Measurements from ENCODE around the gene CBLN3. TPM values are rescaled to one million over a fixed set of nuclear protein-coding genes. Genes with fewer than 3 reads are reported as not detected.

Gene CBLN3
- total and polyA plus RNA-seq, 2 of the 4 experiments (the other 2 are of a cell fraction) = 0.72 to 4.5 TPM

DNA sequence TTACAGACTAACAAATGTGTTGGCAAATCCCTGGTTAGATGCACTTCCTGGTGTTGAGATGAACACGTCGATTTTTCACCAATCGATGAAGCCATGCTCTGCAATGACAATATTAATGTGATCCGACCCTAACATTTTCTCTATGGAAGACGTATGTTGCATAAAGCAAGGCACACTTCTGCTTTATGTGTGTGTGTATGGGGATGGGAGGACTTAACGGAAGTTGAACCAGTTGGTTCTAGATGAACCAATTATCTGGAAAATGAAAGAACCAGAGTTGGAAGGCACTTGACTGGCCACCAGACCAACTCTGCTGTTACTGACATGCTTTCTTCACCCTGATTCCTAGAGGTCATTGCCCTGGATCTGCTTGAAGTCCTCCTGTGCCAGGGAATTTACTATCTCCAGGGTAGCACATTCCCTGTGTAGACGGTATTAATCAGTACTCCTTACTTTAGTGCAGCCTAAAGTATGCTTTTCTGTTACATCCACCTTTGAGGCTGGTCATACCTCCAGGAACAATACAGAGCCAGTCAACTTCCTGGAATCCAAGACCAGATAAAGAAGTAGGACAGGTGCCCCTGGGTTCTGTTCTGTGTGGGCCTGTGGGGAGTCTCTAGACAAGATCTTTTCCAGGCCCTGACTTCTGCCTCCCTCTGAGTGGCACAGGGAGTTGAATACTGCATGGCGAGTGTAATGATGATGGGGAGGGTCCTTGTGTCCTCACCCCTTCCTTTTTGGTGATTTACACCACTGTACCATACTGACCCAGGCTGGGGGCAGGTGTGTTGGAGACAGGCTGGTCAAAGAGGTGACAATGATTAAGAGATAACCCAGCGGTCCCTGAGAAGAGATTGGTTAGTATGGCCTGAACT is 9.0 kb upstream of the CBLN3 start:
- POLR2A ChIA-PET (ENCODE audit: unreplicated experiment) = no interaction called here
- Histone ChIP-seq H2AK9ac (replicated peaks; ENCODE audit: low read depth, low read length, poor library complexity) (no peak overlapping the region), H3K14ac (replicated peaks; ENCODE audit: low read depth, low read length) (no peak overlapping the region), H2AFZ (replicated peaks; ENCODE audit: low read length, poor library complexity) (no peak overlapping the region), H2AK5ac (ENCODE audit: low read depth, low read length) (no peak overlapping the region), H2BK20ac (ENCODE audit: low read depth, low read length) (no peak overlapping the region), H2BK120ac (ENCODE audit: low read depth, low read length) (no peak overlapping the region), H3K9ac (ENCODE audit: low read depth, low read length) (no peak overlapping the region), H3K4me1 (ENCODE audit: control insufficient read depth, insufficient read depth, low read length) (peaks cover 2% of the 10 kb centered on the region), H2BK5ac (ENCODE audit: low read depth, low read length, poor library complexity, severe bottlenecking) (no peak overlapping the region), H3K36me3 (ENCODE audit: control insufficient read depth, insufficient read depth, low read length) (peaks cover 49% of the 10 kb centered on the region), H3K56ac (ENCODE audit: extremely low read depth, insufficient read depth, low read length) (no peak overlapping the region), H4K5ac (ENCODE audit: low read depth, low read length) (no peak overlapping the region), H4K20me1 (ENCODE audit: insufficient read depth, low read length) (peaks cover 16% of the 10 kb centered on the region), H3K27me3 (ENCODE audit: control insufficient read depth, insufficient read depth, low read length) (no peaks in the 10 kb centered on the region), H3K4me3 (ENCODE audit: insufficient read depth, low read depth, low read length) (no peak overlapping the region), H3K18ac (ENCODE audit: low read depth, low read length) (no peak overlapping the region), H3K27ac (ENCODE audit: insufficient read depth, low read length) (no peak overlapping the region), H3K23ac (ENCODE audit: low read depth, low read length) (no peak overlapping the region), H3K9me1 (ENCODE audit: insufficient read depth, low read length) (no peaks in the 10 kb centered on the region), H3K9me3 (ENCODE audit: control insufficient read depth, insufficient read depth, low read length) (no peaks in the 10 kb centered on the region), H3K4ac (ENCODE audit: low read depth, low read length) (no peak overlapping the region), H3K4me2 (ENCODE audit: low read depth, low read length) (no peak overlapping the region), H2BK15ac (ENCODE audit: low read depth, low read length) (no peak overlapping the region), H3K79me1 (ENCODE audit: low read depth in 1 of 2, low read length in 2 of 2) (peaks cover 19 to 43% of the 10 kb centered on the region in 2 experiments), H4K91ac (ENCODE audit: insufficient read depth, low read depth, low read length) (no peak overlapping the region), H4K8ac (ENCODE audit: low read depth in 2 of 2, low read length in 2 of 2) (no peak overlapping the region)
- in situ Hi-C loops (cut with MboI; ENCODE audit: low sequenced_read_pairs) (loop anchor here (5.0 to 25.0 kb wide), 5 partner anchors 74 to 1126 kb away; partner anchors contain the start of genes BCL2L2, FITM1, GMPR2 and NEDD8), dilution Hi-C loops (cut with HindIII; ENCODE audit: low sequenced_read_pairs, unreplicated experiment) (no loop called here), intact Hi-C loops (cut with micrococcal nuclease) (loop anchor here (10.0 kb wide), 1 partner anchor 224 kb away; the partner anchor contains the start of genes CHMP4A and MDP1)
- CTCF ChIA-PET = interaction anchor here (3.4 kb wide), 1 partner anchor 105 kb away, joined by 28 read pairs; no protein-coding TSS in a partner anchor
- no peak for ATAC-seq (ENCODE audit: low read depth)
- no peak for TF ChIP-seq POLR2A (IDR thresholded peaks at IDR 0.05; ENCODE audit: low read depth, low read length)
- no peak for TF ChIP-seq BHLHE40 (IDR thresholded peaks at IDR 0.05; ENCODE audit: low read depth, low read length)
- TF ChIP-seq NFE2L2 (IDR thresholded peaks at IDR 0.05; ENCODE audit: low read depth, low read length) = no peak
- TF ChIP-seq, protein P1, sequence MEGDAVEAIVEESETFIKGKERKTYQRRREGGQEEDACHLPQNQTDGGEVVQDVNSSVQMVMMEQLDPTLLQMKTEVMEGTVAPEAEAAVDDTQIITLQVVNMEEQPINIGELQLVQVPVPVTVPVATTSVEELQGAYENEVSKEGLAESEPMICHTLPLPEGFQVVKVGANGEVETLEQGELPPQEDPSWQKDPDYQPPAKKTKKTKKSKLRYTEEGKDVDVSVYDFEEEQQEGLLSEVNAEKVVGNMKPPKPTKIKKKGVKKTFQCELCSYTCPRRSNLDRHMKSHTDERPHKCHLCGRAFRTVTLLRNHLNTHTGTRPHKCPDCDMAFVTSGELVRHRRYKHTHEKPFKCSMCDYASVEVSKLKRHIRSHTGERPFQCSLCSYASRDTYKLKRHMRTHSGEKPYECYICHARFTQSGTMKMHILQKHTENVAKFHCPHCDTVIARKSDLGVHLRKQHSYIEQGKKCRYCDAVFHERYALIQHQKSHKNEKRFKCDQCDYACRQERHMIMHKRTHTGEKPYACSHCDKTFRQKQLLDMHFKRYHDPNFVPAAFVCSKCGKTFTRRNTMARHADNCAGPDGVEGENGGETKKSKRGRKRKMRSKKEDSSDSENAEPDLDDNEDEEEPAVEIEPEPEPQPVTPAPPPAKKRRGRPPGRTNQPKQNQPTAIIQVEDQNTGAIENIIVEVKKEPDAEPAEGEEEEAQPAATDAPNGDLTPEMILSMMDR (conservative IDR thresholded peaks at IDR 0.05; ENCODE audit: low read depth, low read length) = no peak
- TF ChIP-seq CEBPB (IDR thresholded peaks at IDR 0.05; ENCODE audit: low read depth, low read length) = no peak
- TF ChIP-seq MXI1 (IDR thresholded peaks at IDR 0.05; ENCODE audit: borderline replicate concordance, low read depth, low read length) = no peak
- no peak for TF ChIP-seq SMC3 (IDR thresholded peaks at IDR 0.05; ENCODE audit: low read depth, low read length)
- no peak for TF ChIP-seq RAD21 (IDR thresholded peaks at IDR 0.05; ENCODE audit: low read length)
- no peak for TF ChIP-seq CHD1 (IDR thresholded peaks at IDR 0.05; ENCODE audit: low read depth, low read length)
- BruUV-seq (replicated peaks) = no TSS peak
- no CpG with 5 or more reads among the region's 9 CpGs for WGBS, 2 experiments (ENCODE audit: extremely low coverage in 2 of 2, insufficient read length in 1 of 2)
- DNase-seq = no peak

Data from IMR-90 (cell line).